Stimulated activated CD4-positive, alpha-beta T cell treated with anti-CD3 and anti-CD28 coated beads, TNF-alpha, amount 100 ng/mL, for 4 hours (primary cell): ENCODE measurements around the gene ATP6AP1.
"Not testable (repeated sequence)": the region's sequence is repeated elsewhere in the genome, so short reads cannot be mapped to it uniquely, and the experiment has no call there.

Experiments
- DNase-seq, 3 experiments: peaks; one replicate each; pipeline ENCODE4 v3.0.0-alpha.2; 2020; ENCODE audit warnings: low read depth in 3 of 3

ATP6AP1 gene

GRCh38 chrX:154428176-154429171, at the start of gene ATP6AP1:
Gene ATP6AP1, plus strand, starts transcription at chrX:154428677. Its CDS starts 16 bp downstream, at chrX:154428693.
- DNase-seq: peak; percentile 62 to 74 (median 73)

- peak; percentile 84 to 93 (median 92) for DNase-seq
These were observed 49.5 kb upstream of the ATP6AP1 start, which contains the start of gene EMD for GRCh38 chrX:154378799-154379568. Gene EMD, plus strand, starts transcription at chrX:154379295. Its CDS starts 190 bp downstream, at chrX:154379485.

- no peak for DNase-seq
These were observed 48.9 kb upstream of the ATP6AP1 start for GRCh38 chrX:154379569-154379951.

GRCh38 chrX:154380153-154380552, 48.3 kb upstream of the ATP6AP1 start:
- no peak for DNase-seq

GRCh38 chrX:154380787-154381186, 47.7 kb upstream of the ATP6AP1 start:
- no peak for DNase-seq

- no peak for DNase-seq
These were observed 47.2 kb upstream of the ATP6AP1 start for GRCh38 chrX:154381271-154381670.

GRCh38 chrX:154382483-154383069, 45.9 kb upstream of the ATP6AP1 start:
- DNase-seq: no peak

- no peak for DNase-seq
These were observed 44.9 kb upstream of the ATP6AP1 start for GRCh38 chrX:154383359-154384283.

GRCh38 chrX:154384284-154384892, 44.1 kb upstream of the ATP6AP1 start:
- DNase-seq: no peak

- DNase-seq: not testable (repeated sequence)
These were observed 40.4 kb upstream of the ATP6AP1 start for GRCh38 chrX:154388094-154388493.

- not testable (repeated sequence) for DNase-seq
These were observed 39.8 kb upstream of the ATP6AP1 start for GRCh38 chrX:154388649-154389048.

- DNase-seq: not testable (repeated sequence)
These were observed 38.4 kb upstream of the ATP6AP1 start for GRCh38 chrX:154389812-154390747.

- DNase-seq: not testable (repeated sequence)
These were observed 32.1 kb upstream of the ATP6AP1 start for GRCh38 chrX:154396363-154396762.

GRCh38 chrX:154396973-154397887, 31.2 kb upstream of the ATP6AP1 start:
- peak in 1 of 3 experiments; percentile 42 for DNase-seq

GRCh38 chrX:154397888-154398667, 30.4 kb upstream of the ATP6AP1 start, which contains the start of gene RPL10:
Gene RPL10, plus strand, starts transcription at chrX:154398377. Its CDS starts 143 bp downstream, at chrX:154398520.
- DNase-seq: peak; percentile 69 to 82 (median 76)

- peak; percentile 59 to 75 (median 64) for DNase-seq
These were observed 29.6 kb upstream of the ATP6AP1 start for GRCh38 chrX:154398668-154399526.
